NCI-H2227 (cell line): Measurements from ENCODE around the gene CYP4F8.
"Not testable (repeated sequence)": the region's sequence is repeated elsewhere in the genome, so short reads cannot be mapped to it uniquely, and the experiment has no call there.

Source experiments
- DNase-seq: peaks from one replicate; lab custom pipeline; 2025; ENCODE audit not compliant: unreplicated experiment; lab: John Stamatoyannopoulos, UW

The CYP4F8 gene

GRCh38 chr19:15642807-15643206 lies 27.8 kb downstream of the CYP4F8 start:
- DNase-seq, result no peak

GRCh38 chr19:15643387-15643786 lies 28.4 kb downstream of the CYP4F8 start:
- no peak for DNase-seq

- DNase-seq, result no peak
Measured at GRCh38 chr19:15644066-15644741, 29.2 kb downstream of the CYP4F8 start.

GRCh38 chr19:15644816-15645215 lies 29.8 kb downstream of the CYP4F8 start:
- DNase-seq, result no peak

GRCh38 chr19:15649526-15649925 lies 34.5 kb downstream of the CYP4F8 start:
- no peak for DNase-seq

- DNase-seq, result not testable (repeated sequence)
Measured at GRCh38 chr19:15650123-15650522, 35.1 kb downstream of the CYP4F8 start.

GRCh38 chr19:15651791-15652190 lies 36.8 kb downstream of the CYP4F8 start:
- no peak for DNase-seq

- DNase-seq, result no peak
Measured at GRCh38 chr19:15652559-15653278, 37.7 kb downstream of the CYP4F8 start.

GRCh38 chr19:15656467-15656866 lies 41.4 kb downstream of the CYP4F8 start:
- no peak for DNase-seq

- no peak for DNase-seq
Measured at GRCh38 chr19:15663247-15663646, 48.2 kb downstream of the CYP4F8 start.

- no peak for DNase-seq
Measured at GRCh38 chr19:15666186-15666585, 51.2 kb downstream of the CYP4F8 start.

- no peak for DNase-seq
Measured at GRCh38 chr19:15666883-15667282, 51.9 kb downstream of the CYP4F8 start.

GRCh38 chr19:15669440-15669839 lies 54.4 kb downstream of the CYP4F8 start:
- DNase-seq, result no peak

- DNase-seq, result no peak
Measured at GRCh38 chr19:15669891-15670290, 54.9 kb downstream of the CYP4F8 start.

GRCh38 chr19:15671237-15671821 lies 56.3 kb downstream of the CYP4F8 start:
- no peak for DNase-seq

GRCh38 chr19:15671891-15672579 lies 57.0 kb downstream of the CYP4F8 start:
- no peak for DNase-seq

- DNase-seq, result no peak
Measured at GRCh38 chr19:15672580-15673175, 57.7 kb downstream of the CYP4F8 start, which contains the start of gene CYP4F12. TSS of gene CYP4F12 (plus strand) at chr19:15673087. CDS start at chr19:15673530, 443 bp downstream.

- no peak for DNase-seq
Measured at GRCh38 chr19:15673176-15673654, 58.2 kb downstream of the CYP4F8 start.

GRCh38 chr19:15675560-15675959 lies 60.5 kb downstream of the CYP4F8 start:
- no peak for DNase-seq

GRCh38 chr19:15679089-15679488 lies 64.1 kb downstream of the CYP4F8 start:
- DNase-seq, result no peak

- DNase-seq, result not testable (repeated sequence)
Measured at GRCh38 chr19:15679865-15680264, 64.8 kb downstream of the CYP4F8 start.
